ENCODE results near the gene NCKAP5.

GRCh38 chr2:132876745-132877391 lies 691.4 kb downstream of the NCKAP5 start:
- TF ChIP-seq CTCF (IDR thresholded peaks at IDR 0.05; ENCODE audit: insufficient read depth, low read depth, low read length) (no peak), EZH2 (IDR thresholded peaks at IDR 0.05; ENCODE audit: insufficient read depth, low read length) (no peak)
